Gastrocnemius medialis (tissue), 4 donors: ENCODE results near the gene MRPS12.

Experiments
- POLR2A ChIP-seq, 2 donors: fragments of 450-650 bp; IDR thresholded peaks; one replicate each; pipeline ENCODE4 v1.6.1; 2017; ENCODE audit warnings: antibody characterized with exemption in 2 of 2, mild to moderate bottlenecking in 2 of 2, moderate library complexity in 2 of 2
- TF ChIP-seq, protein P1 (sequence below), 5 experiments: fragments of 450-650 bp in 3 of 5; fragments of 200-600 bp in 2 of 5; sonication (generic) in 2 of 5; IDR thresholded peaks in 4 of 5; conservative IDR thresholded peaks in 1 of 5; 1 replicate in 4 of 5; 2 replicates in 1 of 5; pipeline ENCODE4 v1.5.1; 2016 to 2019; ENCODE audit warnings: antibody characterized with exemption in 5 of 5, mild to moderate bottlenecking in 3 of 5, moderate library complexity in 3 of 5

DNA sequence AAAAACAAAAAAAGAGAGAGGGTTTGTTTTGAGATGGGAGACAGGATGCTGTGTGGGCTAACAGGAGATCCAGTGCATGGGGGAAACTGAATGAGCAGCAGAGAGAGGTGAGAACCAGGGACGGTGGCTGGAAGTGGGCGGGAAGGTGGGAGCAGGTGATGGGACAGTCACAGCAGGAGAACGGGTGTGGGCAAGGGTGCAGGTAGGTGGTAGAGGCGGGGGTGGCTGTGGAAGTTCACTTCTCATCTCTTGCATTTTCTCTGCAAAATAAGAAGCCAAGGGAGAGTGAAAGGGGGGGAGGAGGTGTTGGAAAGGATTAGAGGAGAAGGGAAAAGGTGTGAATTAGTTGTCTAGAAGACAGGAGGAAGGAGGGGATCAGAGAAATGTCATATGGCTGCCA is 22.9 kb downstream of the MRPS12 start:
- TF ChIP-seq, protein P1, sequence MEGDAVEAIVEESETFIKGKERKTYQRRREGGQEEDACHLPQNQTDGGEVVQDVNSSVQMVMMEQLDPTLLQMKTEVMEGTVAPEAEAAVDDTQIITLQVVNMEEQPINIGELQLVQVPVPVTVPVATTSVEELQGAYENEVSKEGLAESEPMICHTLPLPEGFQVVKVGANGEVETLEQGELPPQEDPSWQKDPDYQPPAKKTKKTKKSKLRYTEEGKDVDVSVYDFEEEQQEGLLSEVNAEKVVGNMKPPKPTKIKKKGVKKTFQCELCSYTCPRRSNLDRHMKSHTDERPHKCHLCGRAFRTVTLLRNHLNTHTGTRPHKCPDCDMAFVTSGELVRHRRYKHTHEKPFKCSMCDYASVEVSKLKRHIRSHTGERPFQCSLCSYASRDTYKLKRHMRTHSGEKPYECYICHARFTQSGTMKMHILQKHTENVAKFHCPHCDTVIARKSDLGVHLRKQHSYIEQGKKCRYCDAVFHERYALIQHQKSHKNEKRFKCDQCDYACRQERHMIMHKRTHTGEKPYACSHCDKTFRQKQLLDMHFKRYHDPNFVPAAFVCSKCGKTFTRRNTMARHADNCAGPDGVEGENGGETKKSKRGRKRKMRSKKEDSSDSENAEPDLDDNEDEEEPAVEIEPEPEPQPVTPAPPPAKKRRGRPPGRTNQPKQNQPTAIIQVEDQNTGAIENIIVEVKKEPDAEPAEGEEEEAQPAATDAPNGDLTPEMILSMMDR (IDR thresholded peaks at IDR 0.05 in 4 of 5, conservative IDR thresholded peaks at IDR 0.05 in 1 of 5) = no peak
- no peak for TF ChIP-seq POLR2A (IDR thresholded peaks at IDR 0.05)
